Caco-2 (cell line): ENCODE results near the gene TBATA. TPM values are rescaled to one million over a fixed set of nuclear protein-coding genes. Genes with fewer than 3 reads are reported as not detected.

ENCODE experiments used
- BruUV-seq: library from RNA; stranded (reverse); fragments of 400-500 nt; replicated peaks from 2 replicates; lab custom pipeline; 2021; lab: Mats Ljungman, UMichigan
- CTCF ChIA-PET: fragments of 300-600 bp; sonication (Branson Sonifier 250); formaldehyde crosslinking; loops from one replicate; lab custom pipeline; 2022; ENCODE audit warnings: antibody characterized with exemption; lab: Charles Lee
- POLR2A ChIA-PET: fragments of 300-600 bp; sonication (Branson Sonifier 250); formaldehyde crosslinking; loops from one replicate; lab custom pipeline; 2022; ENCODE audit warnings: antibody characterized with exemption; lab: Charles Lee
- DNase-seq, 2 experiments: peaks; one replicate each; pipeline versions ENCODE4 v3.0.0 to v3.0.0-alpha.2; 2020 to 2022
- H3K27me3 ChIP-seq: replicated peaks from 2 replicates; pipeline ENCODE4 v1.6.0; 2011; ENCODE audit warnings: low read length; ENCODE audit not compliant: control insufficient read depth, insufficient read depth
- H3K36me3 ChIP-seq: 2 replicates; pipeline ENCODE4 v1.5.1; 2011; ENCODE audit warnings: low read length; ENCODE audit not compliant: control insufficient read depth, insufficient read depth
- H3K4me1 ChIP-seq: fragments of 250-450 bp; sonication (Bioruptor Pico); 2 replicates; pipeline ENCODE4 v1.5.1; 2020; ENCODE audit warnings: mild to moderate bottlenecking
- H3K4me3 ChIP-seq: 2 replicates; pipeline ENCODE4 v1.5.1; 2011; ENCODE audit warnings: low read depth, mild to moderate bottlenecking, control low read depth, low read length
- H3K9me3 ChIP-seq: fragments of 250-450 bp; sonication (Bioruptor Pico); 2 replicates; pipeline ENCODE4 v1.5.1; 2020; ENCODE audit warnings: mild to moderate bottlenecking, moderate library complexity
- H3K27ac Mint-ChIP-seq: one replicate; pipeline ENCODE4 v1.8.0; 2022; ENCODE audit warnings: mixed read lengths; ENCODE audit not compliant: unreplicated experiment
- H3K27me3 Mint-ChIP-seq: one replicate; pipeline ENCODE4 v1.8.0; 2022; ENCODE audit warnings: mixed read lengths; ENCODE audit not compliant: insufficient read depth, unreplicated experiment
- H3K36me3 Mint-ChIP-seq: one replicate; pipeline ENCODE4 v1.8.0; 2022; ENCODE audit warnings: mild to moderate bottlenecking, mixed read lengths; ENCODE audit not compliant: insufficient read depth, unreplicated experiment
- H3K4me1 Mint-ChIP-seq: one replicate; pipeline ENCODE4 v1.8.0; 2022; ENCODE audit warnings: low read depth, mixed read lengths; ENCODE audit not compliant: unreplicated experiment
- H3K4me3 Mint-ChIP-seq: one replicate; pipeline ENCODE4 v1.8.0; 2022; ENCODE audit warnings: mild to moderate bottlenecking, moderate library complexity, mixed read lengths; ENCODE audit not compliant: unreplicated experiment
- H3K9me3 Mint-ChIP-seq: one replicate; pipeline ENCODE4 v1.8.0; 2022; ENCODE audit warnings: mixed read lengths; ENCODE audit not compliant: unreplicated experiment
- intact Hi-C: fragments of 100-400 bp; cut with micrococcal nuclease; formaldehyde crosslinking; loops from one replicate; pipeline ENCODE4 v1.10.0; 2022; ENCODE audit not compliant: unreplicated experiment
- total RNA-seq: library from RNA; stranded (reverse); gene quantifications from 2 replicates; pipeline ENCODE4 v1.2.3, GENCODE V29; 2022
- TF ChIP-seq, protein P1 (sequence below), 2 experiments: fragments of 200-600 bp in 1 of 2; IDR thresholded peaks; 1 replicate in 1 of 2; 2 replicates in 1 of 2; pipeline versions ENCODE4 v1.5.1 to v1.8.0; 2011 to 2022; ENCODE audit warnings: antibody characterized with exemption in 1 of 2, control low read depth in 1 of 2, inconsistent platforms in 1 of 2, low read depth in 1 of 2, low read length in 1 of 2, mild to moderate bottlenecking in 1 of 2, moderate library complexity in 1 of 2; ENCODE audit not compliant: insufficient read depth in 1 of 2, severe bottlenecking in 1 of 2, unreplicated experiment in 1 of 2

The TBATA gene
- total RNA-seq, 1 experiment from 2014 or later: not detected

DNA sequence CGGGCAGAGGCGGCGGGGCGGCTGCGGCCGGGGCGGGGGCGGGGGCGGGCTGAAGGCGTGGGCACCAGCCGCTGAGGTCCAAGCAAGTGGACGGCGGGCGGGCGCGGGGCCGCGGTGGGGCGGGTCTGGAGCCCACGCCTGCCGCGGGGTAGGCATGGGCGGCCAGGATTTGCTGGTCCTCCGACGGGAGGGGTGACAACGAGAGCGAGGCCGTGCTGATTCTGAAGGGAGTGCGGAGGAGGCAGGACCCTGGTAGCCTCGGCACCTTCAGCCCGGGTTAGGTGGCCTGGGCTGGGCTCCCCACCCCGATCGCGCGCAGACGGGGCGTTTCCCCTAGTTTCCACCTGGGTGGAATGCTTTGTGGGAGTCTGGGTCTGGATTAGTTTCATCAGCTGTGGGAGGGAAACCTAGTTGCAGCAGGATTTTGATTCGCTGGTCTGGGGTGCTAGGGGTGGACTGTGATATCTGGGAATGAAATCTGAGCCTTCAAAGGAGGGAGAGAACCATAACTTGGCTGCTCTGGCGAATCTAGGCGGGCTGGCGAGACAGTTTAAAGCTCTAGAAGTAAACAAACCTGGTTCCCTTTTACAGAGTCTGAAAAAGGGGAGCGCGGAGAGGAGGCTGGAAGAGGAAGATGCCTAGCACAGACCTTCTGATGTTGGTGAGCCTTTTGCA is 31.2 kb upstream of the TBATA start:
- DNase-seq: peak; percentile 87 to 91
- POLR2A ChIA-PET: interaction anchor here (0.7 to 1.4 kb wide), 3 partner anchors 56 to 72 kb away, joined by 3 to 7 read pairs (median 5); partner anchors contain the start of gene PCBD1
- H3K9me3 Mint-ChIP-seq: no peaks in the 10 kb centered on the region
- TF ChIP-seq, protein P1, sequence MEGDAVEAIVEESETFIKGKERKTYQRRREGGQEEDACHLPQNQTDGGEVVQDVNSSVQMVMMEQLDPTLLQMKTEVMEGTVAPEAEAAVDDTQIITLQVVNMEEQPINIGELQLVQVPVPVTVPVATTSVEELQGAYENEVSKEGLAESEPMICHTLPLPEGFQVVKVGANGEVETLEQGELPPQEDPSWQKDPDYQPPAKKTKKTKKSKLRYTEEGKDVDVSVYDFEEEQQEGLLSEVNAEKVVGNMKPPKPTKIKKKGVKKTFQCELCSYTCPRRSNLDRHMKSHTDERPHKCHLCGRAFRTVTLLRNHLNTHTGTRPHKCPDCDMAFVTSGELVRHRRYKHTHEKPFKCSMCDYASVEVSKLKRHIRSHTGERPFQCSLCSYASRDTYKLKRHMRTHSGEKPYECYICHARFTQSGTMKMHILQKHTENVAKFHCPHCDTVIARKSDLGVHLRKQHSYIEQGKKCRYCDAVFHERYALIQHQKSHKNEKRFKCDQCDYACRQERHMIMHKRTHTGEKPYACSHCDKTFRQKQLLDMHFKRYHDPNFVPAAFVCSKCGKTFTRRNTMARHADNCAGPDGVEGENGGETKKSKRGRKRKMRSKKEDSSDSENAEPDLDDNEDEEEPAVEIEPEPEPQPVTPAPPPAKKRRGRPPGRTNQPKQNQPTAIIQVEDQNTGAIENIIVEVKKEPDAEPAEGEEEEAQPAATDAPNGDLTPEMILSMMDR (IDR thresholded peaks at IDR 0.05; ENCODE audit: insufficient read depth in 1 of 2, low read depth in 1 of 2, low read length in 1 of 2, severe bottlenecking in 1 of 2, unreplicated experiment in 1 of 2): no peak
- no peaks in the 10 kb centered on the region for H3K27me3 Mint-ChIP-seq
- Histone ChIP-seq H3K27me3 (no peaks in the 10 kb centered on the region), H3K4me1 (peaks cover 10% of the 10 kb centered on the region), H3K4me3 (peak overlapping the region; percentile 93), H3K36me3 (peaks cover 4% of the 10 kb centered on the region), H3K9me3 (no peaks in the 10 kb centered on the region)
- H3K27ac Mint-ChIP-seq: peak overlapping the region; percentile 89
- peaks cover 7% of the 10 kb centered on the region for H3K4me1 Mint-ChIP-seq
- CTCF ChIA-PET: interaction anchor here (0.8 to 1.6 kb wide), 2 partner anchors 29 to 71 kb away, joined by 3 to 4 read pairs; no protein-coding TSS in a partner anchor
- H3K36me3 Mint-ChIP-seq: peaks cover 38% of the 10 kb centered on the region
- intact Hi-C loops: loop anchor here (2.0 to 10.0 kb wide), 3 partner anchors 28 to 388 kb away; no protein-coding TSS in a partner anchor
- no TSS peak for BruUV-seq
- peak overlapping the region; percentile 96 for H3K4me3 Mint-ChIP-seq

GRCh38 chr10:70815504-70816219 is 30.5 kb upstream of the TBATA start, which contains the start of gene SGPL1:
Gene SGPL1 (plus strand): TSS chr10:70815948. CDS start chr10:70816854, 906 bp downstream.
- CTCF ChIA-PET: interaction anchor here (0.8 to 1.6 kb wide), 2 partner anchors 30 to 72 kb away, joined by 3 to 4 read pairs; no protein-coding TSS in a partner anchor
- POLR2A ChIA-PET: no interaction called here
- intact Hi-C loops: loop anchor here (1.0 to 10.0 kb wide), 5 partner anchors 29 to 389 kb away; no protein-coding TSS in a partner anchor

More at GRCh38 chr10:70815504-70816219, 30.5 kb upstream of the TBATA start, which contains the start of gene SGPL1:
- H3K27me3 ChIP-seq: no peaks in the 10 kb centered on the region
- H3K4me1 Mint-ChIP-seq: peaks cover 7% of the 10 kb centered on the region
- peaks cover 2% of the 10 kb centered on the region for H3K36me3 ChIP-seq
- H3K9me3 ChIP-seq: no peaks in the 10 kb centered on the region
- TSS peak; percentile 69 for BruUV-seq
- H3K4me3 ChIP-seq: peak within 1 kb of the TSS; percentile 93
- no peaks in the 10 kb centered on the region for H3K27me3 Mint-ChIP-seq
- peaks cover 38% of the 10 kb centered on the region for H3K36me3 Mint-ChIP-seq
- peak; percentile 92 to 98 for DNase-seq
- TF ChIP-seq, protein P1 (IDR thresholded peaks at IDR 0.05; ENCODE audit: insufficient read depth in 1 of 2, low read depth in 1 of 2, low read length in 1 of 2, severe bottlenecking in 1 of 2, unreplicated experiment in 1 of 2): peak; percentile 99 to 100
- H3K4me1 ChIP-seq: peaks cover 5% of the 10 kb centered on the region; the same call in 1 of the 2 replicates
- peak within 1 kb of the TSS; percentile 89 for H3K27ac Mint-ChIP-seq
- H3K9me3 Mint-ChIP-seq: no peaks in the 10 kb centered on the region
- H3K4me3 Mint-ChIP-seq: peak within 1 kb of the TSS; percentile 96
